Caki2 (cell line): Measurements from ENCODE around the gene LZTR1. TPM values are rescaled to one million over a fixed set of nuclear protein-coding genes. Genes with fewer than 3 reads are reported as not detected.
"Not testable (repeated sequence)": the region's sequence is repeated elsewhere in the genome, so short reads cannot be mapped to it uniquely, and the experiment has no call there.

Source experiments
- DNase-seq: peaks from one replicate; pipeline ENCODE4 v3.0.0-alpha.2; 2015; ENCODE audit warnings: low read depth
- in situ Hi-C: cut with HindIII; loops from 2 replicates; pipeline ENCODE4 v1.10.0; 2016; ENCODE audit warnings: low sequenced_read_pairs, low pct_unique_long_range_greater_than_20kb, mixed read lengths
- total RNA-seq: library from RNA; depleted of rRNA; stranded (reverse); fragments of >200 nt; shearing (Covaris generic); gene quantifications from 2 replicates; pipeline ENCODE4 v1.2.3, GENCODE V29; 2014; ENCODE audit warnings: low replicate concordance

LZTR1 gene
- total RNA-seq, 1 experiment from 2014 or later, result 50.7 TPM

- no peak for DNase-seq
- in situ Hi-C loops, result no loop called here
Measured at GRCh38 chr22:21000207-21000986, 18.3 kb downstream of the LZTR1 start.

- DNase-seq, result no peak
- in situ Hi-C loops, result no loop called here
Measured at GRCh38 chr22:21000987-21001600, 19.0 kb downstream of the LZTR1 start.

GRCh38 chr22:21001601-21002325 lies 19.7 kb downstream of the LZTR1 start, which contains the start of gene THAP7:
Gene THAP7 (minus strand): TSS chr22:21002118. CDS start chr22:21001911, 207 bp downstream.
- DNase-seq, result peak; percentile 97
- in situ Hi-C loops, result no loop called here

- DNase-seq, result no peak
- in situ Hi-C loops, result no loop called here
Measured at GRCh38 chr22:21003782-21004181, 21.7 kb downstream of the LZTR1 start.

- DNase-seq, in situ Hi-C loops: not testable (repeated sequence)
Measured at GRCh38 chr22:21009208-21009607, 27.1 kb downstream of the LZTR1 start.

- DNase-seq, result no peak
- in situ Hi-C loops, result no loop called here
Measured at GRCh38 chr22:21009638-21010425, 27.7 kb downstream of the LZTR1 start.

GRCh38 chr22:21010426-21011113 lies 28.5 kb downstream of the LZTR1 start:
- no peak for DNase-seq
- in situ Hi-C loops, result no loop called here

- in situ Hi-C loops, result no loop called here
- no peak for DNase-seq
Measured at GRCh38 chr22:21012446-21013407, 30.6 kb downstream of the LZTR1 start.

- no peak for DNase-seq
- in situ Hi-C loops, result no loop called here
Measured at GRCh38 chr22:21013657-21014201, 31.6 kb downstream of the LZTR1 start.

GRCh38 chr22:21014202-21014725 lies 32.2 kb downstream of the LZTR1 start:
- in situ Hi-C loops, result no loop called here
- DNase-seq, result peak; percentile 93

- in situ Hi-C loops, result no loop called here
- DNase-seq, result peak; percentile 72
Measured at GRCh38 chr22:21014726-21015465, 32.8 kb downstream of the LZTR1 start, which contains the start of gene P2RX6. Gene P2RX6 (plus strand): TSS chr22:21015165. CDS start chr22:21015175, 10 bp downstream.

GRCh38 chr22:21015466-21016006 lies 33.4 kb downstream of the LZTR1 start:
- in situ Hi-C loops, result no loop called here
- DNase-seq, result no peak

GRCh38 chr22:21016644-21017420 lies 34.7 kb downstream of the LZTR1 start:
- in situ Hi-C loops, result no loop called here
- DNase-seq, result no peak

GRCh38 chr22:21018314-21018713 lies 36.2 kb downstream of the LZTR1 start:
- no peak for DNase-seq
- in situ Hi-C loops, result no loop called here
